Gastroesophageal sphincter (tissue), 4 donors: ENCODE measurements around the gene ENOX1. TPM values are rescaled to one million over a fixed set of nuclear protein-coding genes. Genes with fewer than 3 reads are reported as not detected.

Experiments used
- ATAC-seq: fragments of 150-250 bp; one replicate; pipeline ENCODE4 v1.9.1; 2016; ENCODE audit warnings: mild to moderate bottlenecking, moderate library complexity
- H3K27ac ChIP-seq, 4 donors: fragments of 200-600 bp; sonication (generic) in 3 of 4; 1 replicate in 3 of 4; 2 replicates in 1 of 4; pipeline ENCODE4 v1.5.1; 2016 to 2019
- H3K27me3 ChIP-seq: fragments of 200-600 bp; sonication (generic); one replicate; pipeline ENCODE4 v1.5.1; 2019
- H3K36me3 ChIP-seq, 2 donors: fragments of 200-600 bp; sonication (generic); one replicate each; pipeline ENCODE4 v1.5.1; 2019; ENCODE audit warnings: control low read depth in 1 of 2
- H3K4me1 ChIP-seq, 3 donors: fragments of 200-600 bp; sonication (generic); 1 replicate in 2 of 3; 2 replicates in 1 of 3; pipeline ENCODE4 v1.5.1; 2016 to 2019; ENCODE audit warnings: control low read depth in 2 of 3
- H3K4me3 ChIP-seq, 2 donors: fragments of 200-600 bp; sonication (generic); one replicate each; pipeline ENCODE4 v1.5.1; 2019; ENCODE audit warnings: mild to moderate bottlenecking in 1 of 2, moderate library complexity in 1 of 2
- H3K9me3 ChIP-seq, 3 donors: fragments of 200-600 bp; sonication (generic); one replicate each; pipeline ENCODE4 v1.5.1; 2017 to 2019; ENCODE audit warnings: control low read depth in 2 of 3
- EP300 ChIP-seq: sonication (generic); formaldehyde crosslinking; IDR thresholded peaks from one replicate; pipeline ENCODE4 v1.6.1; 2017; ENCODE audit warnings: antibody characterized with exemption, mild to moderate bottlenecking
- POLR2A ChIP-seq, 2 donors: fragments of 450-650 bp; IDR thresholded peaks; one replicate each; pipeline ENCODE4 v1.6.1; 2017; ENCODE audit warnings: antibody characterized with exemption in 2 of 2, mild to moderate bottlenecking in 2 of 2, moderate library complexity in 1 of 2
- POLR2AphosphoS5 ChIP-seq: sonication (generic); formaldehyde crosslinking; IDR thresholded peaks from one replicate; pipeline ENCODE4 v1.6.1; 2017; ENCODE audit warnings: antibody characterized with exemption
- WGBS, 2 donors: methylation state at CpG; one replicate each; pipeline ENCODE4 v1.1.5; 2018; ENCODE audit warnings: low coverage in 1 of 2; 5-methylcytosine and 5-hydroxymethylcytosine counted together
- total RNA-seq, 4 donors: library from RNA; depleted of rRNA; stranded (reverse); fragments of >200 nt; gene quantifications; one replicate each; pipeline ENCODE4 v1.1.0, GENCODE V29; 2016
- TF ChIP-seq, protein P1 (sequence below), 4 experiments: fragments of 200-600 bp in 2 of 4; fragments of 450-650 bp in 2 of 4; sonication (generic) in 1 of 4; IDR thresholded peaks; one replicate each; pipeline ENCODE4 v1.5.1; 2017 to 2019; ENCODE audit warnings: antibody characterized with exemption in 4 of 4, mild to moderate bottlenecking in 2 of 4, moderate library complexity in 2 of 4

Gene ENOX1
- total RNA-seq, 4 donors from 2014 or later, result 1.8 to 11.6 (median 9.4) TPM

DNA sequence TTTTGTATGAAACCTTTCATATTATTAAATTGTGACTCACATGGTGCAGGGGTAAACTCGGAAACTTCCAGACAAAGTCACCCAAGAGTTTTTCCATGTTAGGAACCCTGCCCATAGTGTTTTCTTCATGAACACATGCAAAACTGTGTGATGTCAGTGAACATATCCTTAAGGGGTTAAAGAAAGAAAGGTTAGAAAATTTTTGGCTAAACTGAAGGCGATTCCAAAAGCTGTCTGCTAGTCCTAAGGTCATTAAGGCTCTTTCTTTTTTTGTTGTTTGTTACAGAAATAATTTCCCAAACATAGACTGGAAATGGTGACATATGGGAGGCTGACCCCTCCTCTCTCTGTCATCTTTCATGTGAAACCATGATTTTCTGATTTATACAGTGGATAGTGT is 491.5 kb downstream of the ENOX1 start:
- TF ChIP-seq POLR2AphosphoS5, result no peak
- TF ChIP-seq, protein P1, sequence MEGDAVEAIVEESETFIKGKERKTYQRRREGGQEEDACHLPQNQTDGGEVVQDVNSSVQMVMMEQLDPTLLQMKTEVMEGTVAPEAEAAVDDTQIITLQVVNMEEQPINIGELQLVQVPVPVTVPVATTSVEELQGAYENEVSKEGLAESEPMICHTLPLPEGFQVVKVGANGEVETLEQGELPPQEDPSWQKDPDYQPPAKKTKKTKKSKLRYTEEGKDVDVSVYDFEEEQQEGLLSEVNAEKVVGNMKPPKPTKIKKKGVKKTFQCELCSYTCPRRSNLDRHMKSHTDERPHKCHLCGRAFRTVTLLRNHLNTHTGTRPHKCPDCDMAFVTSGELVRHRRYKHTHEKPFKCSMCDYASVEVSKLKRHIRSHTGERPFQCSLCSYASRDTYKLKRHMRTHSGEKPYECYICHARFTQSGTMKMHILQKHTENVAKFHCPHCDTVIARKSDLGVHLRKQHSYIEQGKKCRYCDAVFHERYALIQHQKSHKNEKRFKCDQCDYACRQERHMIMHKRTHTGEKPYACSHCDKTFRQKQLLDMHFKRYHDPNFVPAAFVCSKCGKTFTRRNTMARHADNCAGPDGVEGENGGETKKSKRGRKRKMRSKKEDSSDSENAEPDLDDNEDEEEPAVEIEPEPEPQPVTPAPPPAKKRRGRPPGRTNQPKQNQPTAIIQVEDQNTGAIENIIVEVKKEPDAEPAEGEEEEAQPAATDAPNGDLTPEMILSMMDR (IDR thresholded peaks at IDR 0.05), result no peak
- no peak for TF ChIP-seq POLR2A (IDR thresholded peaks at IDR 0.05)
- TF ChIP-seq EP300, result no peak
- H3K9me3 ChIP-seq, result no peaks in the 10 kb centered on the region
- H3K4me3 ChIP-seq, result no peak overlapping the region
- no peak overlapping the region for H3K27ac ChIP-seq
- whole genome bisulfite sequencing, 2 donors, result 60 to 90% methylated on average over 2 of the region's 2 CpGs
- peaks cover 0 to 4% of the 10 kb centered on the region in 2 donors for H3K36me3 ChIP-seq
- H3K4me1 ChIP-seq, result no peaks in the 10 kb centered on the region
- H3K27me3 ChIP-seq, result no peaks in the 10 kb centered on the region
- no peak for ATAC-seq

- no peaks in the 10 kb centered on the region for H3K27me3 ChIP-seq
- H3K4me1 ChIP-seq, result peaks cover 0 to 9% (median 0%) of the 10 kb centered on the region in 3 donors
- H3K36me3 ChIP-seq, result peaks cover 0 to 4% of the 10 kb centered on the region in 2 donors
- no peak for TF ChIP-seq POLR2A (IDR thresholded peaks at IDR 0.05)
- no peak for TF ChIP-seq POLR2AphosphoS5
- ATAC-seq, result no peak
- H3K9me3 ChIP-seq, result no peaks in the 10 kb centered on the region
- H3K27ac ChIP-seq, result no peak overlapping the region
- H3K4me3 ChIP-seq, result no peak overlapping the region
- 57 to 66% methylated on average over 4 of the region's 4 CpGs for WGBS, 2 donors
These were observed 492.4 kb downstream of the ENOX1 start for GRCh38 chr13:43294412-43294811.

DNA sequence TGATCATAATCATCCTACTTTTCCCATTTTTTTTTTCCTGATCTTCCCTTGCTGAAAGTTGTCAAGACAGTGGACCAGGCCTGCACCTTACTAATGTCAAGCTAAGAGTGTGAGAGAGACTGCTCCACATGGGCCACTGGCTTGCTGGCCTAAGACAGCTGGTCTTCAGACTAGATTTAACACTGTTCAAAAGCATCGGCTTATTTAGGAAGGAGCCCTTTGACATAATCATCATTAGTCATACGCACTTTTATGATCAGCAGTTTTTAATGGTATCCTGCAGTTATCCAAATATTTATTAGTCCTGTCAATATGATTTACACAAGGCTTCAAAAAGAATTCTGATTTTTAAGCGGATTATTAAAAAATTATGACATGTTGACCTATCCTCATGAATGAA is 492.8 kb downstream of the ENOX1 start:
- WGBS, 2 donors, result 78 to 92% methylated on average over 2 to 3 of the region's 3 CpGs
- TF ChIP-seq EP300, result no peak
- TF ChIP-seq POLR2AphosphoS5, result no peak
- ATAC-seq, result no peak
- Histone ChIP-seq H3K4me3 (no peak overlapping the region), H3K27ac (no peak overlapping the region), H3K36me3 (peaks cover 0 to 4% of the 10 kb centered on the region in 2 donors), H3K4me1 (peaks cover 0 to 13% (median 0%) of the 10 kb centered on the region in 3 donors), H3K27me3 (no peaks in the 10 kb centered on the region), H3K9me3 (no peaks in the 10 kb centered on the region)

- Histone ChIP-seq H3K27ac (no peak overlapping the region), H3K4me1 (peaks cover 0 to 13% (median 0%) of the 10 kb centered on the region in 3 donors), H3K4me3 (no peak overlapping the region), H3K27me3 (no peaks in the 10 kb centered on the region), H3K36me3 (peaks cover 0 to 4% of the 10 kb centered on the region in 2 donors), H3K9me3 (no peaks in the 10 kb centered on the region)
- no peak for TF ChIP-seq EP300
- TF ChIP-seq POLR2AphosphoS5, result no peak
- TF ChIP-seq, protein P1 (IDR thresholded peaks at IDR 0.05), result no peak
- no peak for TF ChIP-seq POLR2A (IDR thresholded peaks at IDR 0.05)
- ATAC-seq, result no peak
- WGBS, 2 donors, result 56 to 63% methylated on average over 1 of the region's 1 CpG
These were observed 493.2 kb downstream of the ENOX1 start for GRCh38 chr13:43293561-43293960.

GRCh38 chr13:43293008-43293407 is 493.8 kb downstream of the ENOX1 start:
- Histone ChIP-seq H3K36me3 (peaks cover 0 to 4% of the 10 kb centered on the region in 2 donors), H3K27ac (no peak overlapping the region), H3K27me3 (no peaks in the 10 kb centered on the region), H3K9me3 (no peaks in the 10 kb centered on the region), H3K4me3 (no peak overlapping the region), H3K4me1 (peaks cover 0 to 13% (median 0%) of the 10 kb centered on the region in 3 donors)
- no peak for ATAC-seq
- WGBS, 2 donors, result 80 to 95% methylated on average over 2 of the region's 2 CpGs
- TF ChIP-seq, protein P1 (IDR thresholded peaks at IDR 0.05), result no peak
- TF ChIP-seq POLR2AphosphoS5 (no peak), POLR2A (IDR thresholded peaks at IDR 0.05) (no peak), EP300 (no peak)

DNA sequence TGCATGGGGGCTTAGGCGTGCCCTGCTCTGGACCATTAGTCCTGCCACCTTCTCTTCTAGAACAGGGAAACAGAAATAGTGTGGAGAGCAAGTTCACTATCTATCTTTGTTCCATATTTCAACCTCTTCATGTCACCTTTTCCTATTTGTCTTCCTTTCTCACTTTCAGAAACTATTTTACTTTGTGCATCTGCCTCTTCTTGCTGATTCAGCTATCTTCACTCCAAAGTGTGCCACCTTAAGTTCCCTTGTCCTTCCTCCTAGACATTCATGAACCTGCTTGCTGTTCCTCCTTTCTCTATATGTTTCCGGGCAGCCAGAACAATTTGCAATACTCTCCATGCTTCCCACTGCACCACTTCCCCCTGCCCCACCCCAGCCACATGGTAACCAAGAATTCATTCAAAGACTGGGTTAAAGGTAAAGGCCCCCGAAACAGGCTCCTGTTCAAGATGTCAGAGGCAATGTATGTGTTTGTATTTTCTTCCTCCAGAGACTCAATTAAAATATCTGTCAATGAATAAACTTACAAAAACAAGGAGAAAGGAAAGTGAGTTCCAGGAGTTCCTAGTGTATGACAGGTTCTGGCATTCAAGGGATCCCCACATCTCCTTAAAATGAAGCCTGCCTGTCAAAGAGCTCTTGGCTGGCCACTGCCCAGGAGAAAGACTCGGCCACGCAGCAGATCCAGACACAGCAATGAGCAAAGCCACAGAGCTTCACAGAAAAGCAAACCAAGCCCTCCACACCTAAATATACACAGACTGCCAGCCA is 495.3 kb downstream of the ENOX1 start:
- Histone ChIP-seq H3K9me3 (no peaks in the 10 kb centered on the region), H3K36me3 (peaks cover 0 to under 1% of the 10 kb centered on the region in 2 donors), H3K27me3 (no peaks in the 10 kb centered on the region), H3K4me3 (no peak overlapping the region), H3K4me1 (peaks cover 2 to 20% (median 6%) of the 10 kb centered on the region in 3 donors), H3K27ac (no peak overlapping the region)
- 84 to 90% methylated on average over 2 to 5 of the region's 5 CpGs for WGBS, 2 donors
- TF ChIP-seq EP300, result no peak
- TF ChIP-seq, protein P1 (IDR thresholded peaks at IDR 0.05), result no peak
- no peak for TF ChIP-seq POLR2A (IDR thresholded peaks at IDR 0.05)
- no peak for TF ChIP-seq POLR2AphosphoS5
- ATAC-seq, result no peak
